ENCODE measurements around the gene RASA2. TPM values are rescaled to one million over a fixed set of nuclear protein-coding genes. Genes with fewer than 3 reads are reported as not detected.
"Not testable (repeated sequence)": the region's sequence is repeated elsewhere in the genome, so short reads cannot be mapped to it uniquely, and the experiment has no call there.

The RASA2 gene
- total and polyA plus RNA-seq, 10 donors: 9.4 to 90.6 (median 45.3) TPM

DNA sequence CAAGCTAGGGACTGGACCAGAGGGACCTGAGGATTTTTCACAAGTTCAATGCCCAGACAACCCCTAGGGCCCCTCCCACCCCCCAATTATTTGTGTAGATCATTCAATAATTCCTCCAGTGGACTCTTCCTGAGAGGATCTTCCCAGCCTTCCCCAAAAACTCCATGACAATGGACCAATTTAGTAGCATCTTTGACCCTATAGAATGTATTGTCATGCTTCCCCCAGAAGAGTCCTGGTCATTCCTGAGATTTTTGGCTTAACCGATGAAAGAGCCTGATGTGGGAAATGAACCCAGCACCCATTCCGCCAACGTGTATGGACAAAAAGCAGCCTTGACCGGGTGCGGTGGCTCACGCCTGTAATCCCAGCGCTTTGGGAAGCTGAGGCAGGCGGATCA is 132.1 kb downstream of the RASA2 start:
- H3K4me3 ChIP-seq: no peak overlapping the region
- intact Hi-C loops (cut with DNase I; ENCODE audit: low total_unique reads): no loop called here
- H3K27me3 ChIP-seq (replicated peaks in 1 of 7): no peaks in the 10 kb centered on the region
- no peak for TF ChIP-seq CTCF (IDR thresholded peaks at IDR 0.05 in 8 of 11, conservative IDR thresholded peaks at IDR 0.05 in 3 of 11)
- TF ChIP-seq POLR2A (IDR thresholded peaks at IDR 0.05): no peak
- TF ChIP-seq POLR2AphosphoS5 (IDR thresholded peaks at IDR 0.05): no peak
- H3K4me1 ChIP-seq: no peaks in the 10 kb centered on the region
- peaks cover 0 to 34% (median 3%) of the 10 kb centered on the region in 6 donors for H3K36me3 ChIP-seq
- H3K9me3 ChIP-seq: peaks cover 0 to 4% (median 0%) of the 10 kb centered on the region in 8 donors
- H3K27ac ChIP-seq: no peak overlapping the region
- no peak for DNase-seq
- 93 to 97% (median 94%) methylated on average over 8 of the region's 8 CpGs for WGBS, 5 donors

DNA sequence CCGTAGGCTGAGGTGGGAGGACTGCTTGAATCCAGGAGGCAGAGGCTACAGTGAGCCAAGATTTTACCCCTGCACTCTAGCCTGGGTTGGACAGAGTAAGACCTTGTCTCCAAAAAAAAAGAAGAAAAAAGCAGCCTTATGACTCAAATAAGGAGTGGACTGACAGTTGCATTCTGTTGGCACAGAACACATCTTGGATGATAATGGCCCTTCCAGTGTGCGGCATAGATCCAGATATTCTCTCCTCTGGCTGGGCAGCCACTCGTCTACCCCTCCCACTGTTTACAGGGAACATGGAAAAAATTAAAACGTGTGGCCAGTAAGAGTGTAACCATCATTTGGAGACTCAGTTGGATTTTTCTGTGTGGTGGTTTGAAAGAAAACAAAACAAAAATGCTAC is 132.6 kb downstream of the RASA2 start:
- intact Hi-C loops (cut with DNase I; ENCODE audit: low total_unique reads): no loop called here
- 77 to 89% (median 87%) methylated on average over 4 of the region's 4 CpGs for WGBS, 5 donors
- TF ChIP-seq POLR2AphosphoS5 (IDR thresholded peaks at IDR 0.05) (no peak), CTCF (IDR thresholded peaks at IDR 0.05 in 8 of 11, conservative IDR thresholded peaks at IDR 0.05 in 3 of 11) (no peak), POLR2A (IDR thresholded peaks at IDR 0.05) (no peak)
- Histone ChIP-seq H3K9me3 (peaks cover 0 to 4% (median 0%) of the 10 kb centered on the region in 8 donors), H3K4me1 (no peaks in the 10 kb centered on the region), H3K27ac (no peak overlapping the region), H3K27me3 (replicated peaks in 1 of 7) (no peaks in the 10 kb centered on the region), H3K4me3 (no peak overlapping the region), H3K36me3 (peaks cover 0 to 29% (median 3%) of the 10 kb centered on the region in 6 donors)
- DNase-seq: no peak

- DNase-seq: no peak
- intact Hi-C loops (cut with DNase I; ENCODE audit: low total_unique reads): no loop called here
- WGBS, 5 donors: 77 to 80% (median 80%) methylated on average over 5 of the region's 5 CpGs
- no peak for TF ChIP-seq POLR2A (IDR thresholded peaks at IDR 0.05)
- no peak for TF ChIP-seq CTCF (IDR thresholded peaks at IDR 0.05 in 8 of 11, conservative IDR thresholded peaks at IDR 0.05 in 3 of 11)
- TF ChIP-seq POLR2AphosphoS5 (IDR thresholded peaks at IDR 0.05): no peak
- Histone ChIP-seq H3K27ac (no peak overlapping the region), H3K4me3 (no peak overlapping the region), H3K9me3 (peaks cover 0 to 12% (median 6%) of the 10 kb centered on the region in 8 donors), H3K4me1 (no peaks in the 10 kb centered on the region), H3K36me3 (no peaks in the 10 kb centered on the region), H3K27me3 (replicated peaks in 1 of 7) (no peaks in the 10 kb centered on the region)
Observed at GRCh38 chr3:141623691-141624090, 136.9 kb downstream of the RASA2 start.

DNA sequence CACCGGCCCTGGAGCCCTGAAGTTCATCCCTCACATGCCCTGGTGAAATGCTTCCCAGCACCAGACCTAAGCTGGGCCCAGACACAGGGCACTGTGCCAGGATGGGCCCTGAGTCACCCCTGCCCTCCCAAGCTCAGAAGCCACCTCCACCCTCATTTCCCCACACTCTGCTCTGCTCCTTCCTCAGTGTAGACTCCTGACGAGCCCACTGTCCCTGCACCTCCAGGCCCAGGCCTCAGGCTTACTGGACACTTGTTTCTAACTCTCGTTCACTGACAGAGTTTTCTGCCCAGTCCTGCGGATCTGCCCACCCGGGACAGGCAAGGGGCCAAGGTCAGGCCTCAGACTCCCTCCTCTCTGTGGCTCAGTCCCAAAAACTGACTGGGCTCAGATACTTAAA is 138.7 kb downstream of the RASA2 start:
- H3K27ac ChIP-seq: no peak overlapping the region
- intact Hi-C loops (cut with DNase I; ENCODE audit: low total_unique reads): no loop called here
- H3K4me1 ChIP-seq: no peaks in the 10 kb centered on the region
- H3K9me3 ChIP-seq: peaks cover 0 to 17% (median 13%) of the 10 kb centered on the region in 8 donors
- no peak overlapping the region for H3K4me3 ChIP-seq
- no peaks in the 10 kb centered on the region for H3K27me3 ChIP-seq (replicated peaks in 1 of 7)
- no peaks in the 10 kb centered on the region for H3K36me3 ChIP-seq
- no peak for TF ChIP-seq CTCF (IDR thresholded peaks at IDR 0.05 in 8 of 11, conservative IDR thresholded peaks at IDR 0.05 in 3 of 11)
- TF ChIP-seq POLR2A (IDR thresholded peaks at IDR 0.05): no peak
- TF ChIP-seq POLR2AphosphoS5 (IDR thresholded peaks at IDR 0.05): no peak
- DNase-seq: no peak
- whole genome bisulfite sequencing, 5 donors: 48 to 83% (median 73%) methylated on average over 4 to 5 of the region's 5 CpGs

DNA sequence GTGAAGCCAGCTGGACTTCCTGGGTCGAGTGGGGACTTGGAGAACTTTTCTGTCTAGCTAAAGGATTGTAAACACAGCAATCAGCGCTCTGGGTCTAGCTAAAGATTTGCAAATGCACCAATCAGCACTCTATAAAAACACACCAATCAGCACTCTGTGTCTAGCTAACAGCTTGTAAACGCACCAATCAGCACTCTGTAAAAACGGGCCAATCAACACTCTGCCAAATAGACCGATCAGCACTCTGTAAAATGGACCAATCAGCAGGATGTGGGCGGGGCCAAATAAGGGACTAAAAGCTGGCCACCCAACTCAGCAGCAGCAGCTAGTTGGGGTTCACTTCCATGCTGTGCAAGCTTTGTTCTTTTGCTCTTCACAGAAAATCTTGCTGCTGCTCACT is 141.5 kb downstream of the RASA2 start:
- H3K27ac ChIP-seq; H3K36me3 ChIP-seq; H3K4me3 ChIP-seq; H3K4me1 ChIP-seq; intact Hi-C loops (cut with DNase I; ENCODE audit: low total_unique reads); H3K27me3 ChIP-seq (replicated peaks in 1 of 7); DNase-seq: not testable (repeated sequence)
- H3K9me3 ChIP-seq: peaks cover 0 to 15% (median 12%) of the 10 kb centered on the region in 8 donors
- 80 to 92% (median 85%) methylated on average over 6 of the region's 6 CpGs for WGBS, 5 donors

GRCh38 chr3:141628868-141629441 is 142.1 kb downstream of the RASA2 start:
- H3K27ac ChIP-seq; DNase-seq; intact Hi-C loops (cut with DNase I; ENCODE audit: low total_unique reads); H3K36me3 ChIP-seq; H3K4me1 ChIP-seq; H3K27me3 ChIP-seq (replicated peaks in 1 of 7); H3K4me3 ChIP-seq: not testable (repeated sequence)
- 79 to 93% (median 80%) methylated on average over 7 of the region's 7 CpGs for WGBS, 5 donors
- H3K9me3 ChIP-seq: peaks cover 0 to 15% (median 12%) of the 10 kb centered on the region in 8 donors
